ENCODE measurements around the gene RAD51B. TPM values are rescaled to one million over a fixed set of nuclear protein-coding genes. Genes with fewer than 3 reads are reported as not detected.

RAD51B gene
- total RNA-seq, 1 experiment from 2014 or later, result 20.0 TPM

DNA sequence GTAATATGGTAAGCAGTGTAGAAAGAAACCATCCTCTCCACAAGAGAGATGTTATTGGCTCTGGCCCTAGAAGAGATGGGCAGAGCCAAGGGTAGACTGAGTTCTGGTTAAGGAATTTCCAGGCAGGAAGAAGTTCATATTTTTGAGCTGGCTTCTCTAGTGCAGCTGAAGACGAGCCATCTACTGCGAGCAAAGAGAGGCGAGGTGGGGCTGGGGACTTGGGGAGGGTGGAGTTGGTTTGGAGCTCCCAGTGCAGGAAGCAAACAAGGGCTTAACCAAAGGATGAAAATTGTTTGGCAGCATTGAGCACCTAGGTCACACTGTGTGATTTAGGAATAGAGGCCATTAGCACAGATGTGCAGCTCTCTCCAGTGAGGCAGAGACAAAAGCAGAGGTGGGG is 733.7 kb downstream of the RAD51B start:
- intact Hi-C loops (cut with micrococcal nuclease), result no loop called here
- Histone ChIP-seq H2AFZ (ENCODE audit: low read depth, low read length, poor library complexity, severe bottlenecking) (no peak overlapping the region), H3K4me1 (ENCODE audit: control insufficient read depth in 1 of 2, insufficient read depth in 2 of 2, low read length in 2 of 2) (peaks cover 56 to 75% of the 10 kb centered on the region in 2 experiments), H4K20me1 (ENCODE audit: insufficient read depth) (no peaks in the 10 kb centered on the region), H3K9me3 (ENCODE audit: control insufficient read depth in 1 of 2, insufficient read depth in 1 of 2, low read depth in 1 of 2, low read length in 2 of 2) (no peaks in the 10 kb centered on the region), H3K4me2 (ENCODE audit: low read length) (no peak overlapping the region), H3K27me3 (ENCODE audit: insufficient read depth, low read length) (no peaks in the 10 kb centered on the region), H3K4me3 (replicated peaks in 1 of 2; ENCODE audit: low read depth in 1 of 2, low read length in 2 of 2) (no peak overlapping the region), H3K9me2 (ENCODE audit: insufficient read depth) (no peaks in the 10 kb centered on the region), H3K27ac (ENCODE audit: low read depth, low read length) (no peak overlapping the region), H3K9ac (ENCODE audit: low read length) (no peak overlapping the region), H3K36me3 (ENCODE audit: control insufficient read depth in 1 of 2, insufficient read depth in 2 of 2, low read length in 2 of 2) (no peaks in the 10 kb centered on the region), H3K79me2 (ENCODE audit: insufficient read depth, low read length) (no peaks in the 10 kb centered on the region)
- DNase-seq (ENCODE audit: low read depth, low spot score) (no peak), ATAC-seq (no peak)
- CTCF ChIA-PET, result no interaction called here
- no peak for TF ChIP-seq EZH2 (IDR thresholded peaks at IDR 0.05)
- no peak for TF ChIP-seq CTCF (IDR thresholded peaks at IDR 0.05 in 2 of 3, conservative IDR thresholded peaks at IDR 0.05 in 1 of 3; ENCODE audit: borderline replicate concordance in 1 of 3, insufficient read depth in 1 of 3, low read depth in 2 of 3, low read length in 2 of 3)
- no peak for TF ChIP-seq YY1 (IDR thresholded peaks at IDR 0.05; ENCODE audit: extremely low read depth, insufficient replicate concordance, low read depth, low read length)
- TF ChIP-seq EZH2phosphoT487 (IDR thresholded peaks at IDR 0.05; ENCODE audit: borderline replicate concordance), result no peak
- TF ChIP-seq CEBPB (IDR thresholded peaks at IDR 0.05; ENCODE audit: low read depth), result no peak
- TF ChIP-seq EGR1 (IDR thresholded peaks at IDR 0.05; ENCODE audit: low read depth), result no peak
- no peak for TF ChIP-seq ZNF274 (IDR thresholded peaks at IDR 0.05; ENCODE audit: low read depth, low read length)
- TF ChIP-seq SP1 (IDR thresholded peaks at IDR 0.05; ENCODE audit: low read depth), result no peak
- no peak for TF ChIP-seq CBX3 (IDR thresholded peaks at IDR 0.05; ENCODE audit: low read depth)
- TF ChIP-seq, protein P1, sequence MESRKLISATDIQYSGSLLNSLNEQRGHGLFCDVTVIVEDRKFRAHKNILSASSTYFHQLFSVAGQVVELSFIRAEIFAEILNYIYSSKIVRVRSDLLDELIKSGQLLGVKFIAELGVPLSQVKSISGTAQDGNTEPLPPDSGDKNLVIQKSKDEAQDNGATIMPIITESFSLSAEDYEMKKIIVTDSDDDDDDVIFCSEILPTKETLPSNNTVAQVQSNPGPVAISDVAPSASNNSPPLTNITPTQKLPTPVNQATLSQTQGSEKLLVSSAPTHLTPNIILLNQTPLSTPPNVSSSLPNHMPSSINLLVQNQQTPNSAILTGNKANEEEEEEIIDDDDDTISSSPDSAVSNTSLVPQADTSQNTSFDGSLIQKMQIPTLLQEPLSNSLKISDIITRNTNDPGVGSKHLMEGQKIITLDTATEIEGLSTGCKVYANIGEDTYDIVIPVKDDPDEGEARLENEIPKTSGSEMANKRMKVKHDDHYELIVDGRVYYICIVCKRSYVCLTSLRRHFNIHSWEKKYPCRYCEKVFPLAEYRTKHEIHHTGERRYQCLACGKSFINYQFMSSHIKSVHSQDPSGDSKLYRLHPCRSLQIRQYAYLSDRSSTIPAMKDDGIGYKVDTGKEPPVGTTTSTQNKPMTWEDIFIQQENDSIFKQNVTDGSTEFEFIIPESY (IDR thresholded peaks at IDR 0.05; ENCODE audit: extremely low read depth, insufficient replicate concordance, low read length), result no peak
- TF ChIP-seq REST (IDR thresholded peaks at IDR 0.05; ENCODE audit: low read depth), result no peak
- POLR2A ChIA-PET, result interaction anchor here (0.6 kb wide), 2 partner anchors 27 to 235 kb away, joined by 3 read pairs; no protein-coding TSS in a partner anchor
- RAD21 ChIA-PET (ENCODE audit: low non-redundant PET in 1 of 2, low total read pairs in 2 of 2, uncharacterized antibody in 2 of 2, unreplicated experiment in 2 of 2), result no interaction called here
- no TSS peak for BruUV-seq (replicated peaks)

All from HCT116 (cell line).